NT2/D1 (cell line): ENCODE results near the gene NFE2L1.

Experiments used
- DNase-seq: peaks from one replicate; pipeline ENCODE4 v3.0.0-alpha.2; 2011; ENCODE audit warnings: low read depth, low spot score
- H3K27me3 ChIP-seq: 2 replicates; pipeline ENCODE4 v1.6.0; 2011; ENCODE audit warnings: mild to moderate bottlenecking; ENCODE audit not compliant: insufficient read length, insufficient read depth
- H3K36me3 ChIP-seq: 2 replicates; pipeline ENCODE4 v1.6.1; 2011; ENCODE audit warnings: mild to moderate bottlenecking, low read length, mixed read lengths; ENCODE audit not compliant: insufficient read depth, insufficient read length
- H3K4me1 ChIP-seq: 2 replicates; pipeline ENCODE4 v1.5.1; 2011; ENCODE audit not compliant: insufficient read depth, insufficient read length
- H3K4me3 ChIP-seq: 2 replicates; pipeline ENCODE4 v1.5.1; 2011; ENCODE audit warnings: low read depth; ENCODE audit not compliant: insufficient read length
- H3K9ac ChIP-seq: 2 replicates; pipeline ENCODE4 v1.6.0; 2011; ENCODE audit warnings: low read depth; ENCODE audit not compliant: insufficient read length
- H3K9me3 ChIP-seq: 2 replicates; pipeline ENCODE4 v1.5.1; 2011; ENCODE audit warnings: mild to moderate bottlenecking, low read length; ENCODE audit not compliant: insufficient read depth
- SUZ12 ChIP-seq: IDR thresholded peaks from 2 replicates; pipeline ENCODE4 v1.6.1; 2011; ENCODE audit not compliant: insufficient read length, insufficient read depth; ENCODE audit errors: extremely low read depth
- YY1 ChIP-seq: IDR thresholded peaks from 2 replicates; pipeline ENCODE4 v1.6.1; 2011; ENCODE audit not compliant: insufficient read length, insufficient read depth
- ZNF274 ChIP-seq: IDR thresholded peaks from 2 replicates; pipeline ENCODE4 v1.6.1; 2011; ENCODE audit warnings: mild to moderate bottlenecking, low read depth, low read length

NFE2L1 gene

DNA sequence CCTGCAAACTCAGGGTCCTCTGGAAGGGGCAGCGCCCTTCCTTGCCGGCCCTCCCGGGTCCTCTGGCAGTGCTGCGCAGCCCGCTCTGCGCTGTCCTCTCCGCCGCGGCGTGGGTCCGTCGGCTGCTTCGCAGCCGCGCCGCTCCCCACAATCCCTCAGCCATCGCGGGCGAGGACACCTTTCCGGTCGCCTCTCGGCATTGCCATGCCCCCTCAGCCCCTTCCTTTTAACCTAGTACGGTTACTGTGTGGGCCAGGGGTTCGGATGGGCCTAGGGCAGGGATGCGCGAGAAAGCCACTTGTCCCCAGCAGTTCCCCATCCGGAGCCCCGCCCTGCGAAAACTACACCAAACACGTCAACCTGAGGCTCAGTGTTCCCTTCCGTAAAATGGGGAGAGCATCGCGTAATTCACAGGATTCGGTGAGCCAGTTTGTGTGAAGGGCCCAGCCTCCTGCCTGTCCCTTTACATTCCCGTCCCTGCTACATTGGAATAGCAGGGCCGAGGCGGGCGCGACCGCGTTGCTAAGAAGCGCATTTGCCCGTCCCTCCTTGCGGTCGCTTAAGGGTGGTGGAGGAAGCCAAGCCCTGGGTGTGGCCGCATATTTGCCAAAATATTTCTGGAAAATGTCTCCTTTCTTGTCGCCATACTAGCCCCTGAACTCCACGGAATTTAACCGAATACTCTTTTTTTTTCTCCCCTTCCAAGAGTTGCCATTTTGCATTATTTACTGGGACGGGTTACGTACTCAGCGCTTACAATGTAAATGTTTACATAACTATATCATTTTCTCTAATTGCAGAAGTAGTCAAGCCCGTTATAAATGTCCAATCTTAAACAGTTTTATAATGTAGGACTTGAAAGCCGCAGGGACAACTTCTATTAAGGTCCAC lies 23.8 kb upstream of the NFE2L1 start:
- no peak for DNase-seq
- TF ChIP-seq YY1 (no peak), SUZ12 (peak; percentile 69)

DNA sequence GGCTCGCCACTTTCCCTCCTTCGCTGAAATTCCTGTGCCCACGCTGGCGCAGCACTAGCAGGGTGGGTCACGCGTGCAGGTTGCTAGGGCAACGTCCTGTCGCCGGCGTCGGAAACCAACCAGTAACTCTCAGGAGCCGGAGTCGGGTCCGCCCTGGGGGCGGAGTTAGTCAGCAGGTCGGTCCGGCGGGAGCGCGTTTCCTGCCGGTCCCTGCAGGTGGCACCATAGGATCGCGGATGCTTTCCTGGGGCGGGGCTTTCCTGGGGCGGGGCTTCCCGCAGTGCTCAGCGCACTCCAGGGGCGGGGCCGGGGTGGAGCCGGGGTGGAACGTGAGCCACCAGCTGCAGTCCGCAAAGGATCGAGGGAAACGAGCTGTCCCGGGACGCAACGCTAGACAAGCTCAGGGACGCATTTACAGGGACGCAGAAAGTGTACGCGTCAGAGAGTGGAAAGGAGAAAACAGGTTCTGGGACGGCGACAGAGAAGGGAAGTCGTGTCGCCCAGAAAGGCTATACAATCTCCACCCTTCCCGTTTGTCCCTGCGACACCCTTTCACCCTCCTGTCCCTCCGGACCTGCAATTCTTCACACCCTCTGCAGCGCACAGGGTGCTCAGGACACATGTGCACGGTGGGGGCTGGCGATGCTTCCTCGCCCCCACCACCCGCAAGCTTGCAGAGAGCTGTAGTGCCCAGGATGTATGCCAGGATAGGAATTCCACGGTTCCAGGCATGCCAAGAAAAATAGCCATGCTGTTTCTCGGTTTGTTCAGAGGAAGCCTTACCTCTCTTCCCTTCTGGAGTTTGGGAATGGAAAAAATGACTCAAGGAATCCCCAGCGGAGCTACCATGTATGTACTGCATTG lies 22.9 kb upstream of the NFE2L1 start:
- H3K27me3 ChIP-seq, result peaks cover 18% of the 10 kb centered on the region
- peaks cover 16% of the 10 kb centered on the region for H3K4me1 ChIP-seq
- H3K36me3 ChIP-seq, result no peaks in the 10 kb centered on the region
- peak; percentile 79 for DNase-seq
- peak overlapping the region; percentile 57 for H3K9ac ChIP-seq
- no peaks in the 10 kb centered on the region for H3K9me3 ChIP-seq
- H3K4me3 ChIP-seq, result peak overlapping the region; percentile 46
- TF ChIP-seq SUZ12 (peak; percentile 4), YY1 (no peak)

More for the DNA sequence above, 23.8 kb upstream of the NFE2L1 start:
- Histone ChIP-seq H3K4me1 (peaks cover 16% of the 10 kb centered on the region), H3K9ac (peak overlapping the region; percentile 83), H3K27me3 (peaks cover 18% of the 10 kb centered on the region), H3K9me3 (no peaks in the 10 kb centered on the region), H3K36me3 (no peaks in the 10 kb centered on the region), H3K4me3 (peak overlapping the region; percentile 46)

DNA sequence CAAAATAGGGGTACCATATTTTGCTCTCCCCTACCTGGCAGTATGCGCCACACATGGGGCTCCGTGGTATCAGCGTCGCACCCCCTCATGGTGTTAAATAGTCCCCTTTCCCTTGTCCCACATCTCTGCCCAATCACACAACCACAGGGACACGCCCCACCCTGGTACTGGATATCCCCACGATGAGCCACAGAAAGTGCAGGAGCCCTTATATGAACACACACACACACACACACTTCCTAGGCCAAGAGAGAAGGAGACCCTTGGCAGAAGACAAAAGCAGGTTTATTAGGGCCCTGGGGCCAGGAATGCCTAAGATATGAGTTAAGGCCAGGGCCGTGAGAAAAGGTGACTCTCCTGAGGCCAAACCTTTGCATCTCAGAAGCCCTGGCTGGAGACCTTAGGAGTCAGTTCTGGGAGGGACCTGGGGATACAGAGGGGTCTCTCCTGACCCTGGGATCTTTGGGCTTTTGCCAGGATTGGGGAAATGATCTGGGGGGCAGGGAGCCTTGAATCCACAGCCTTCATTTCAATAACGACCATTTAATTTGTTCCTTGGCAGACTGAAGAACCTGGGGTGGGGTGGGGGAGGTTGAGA lies 22.2 kb upstream of the NFE2L1 start:
- TF ChIP-seq SUZ12, result no peak
- TF ChIP-seq YY1, result no peak
- Histone ChIP-seq H3K36me3 (no peaks in the 10 kb centered on the region), H3K4me1 (peaks cover 16% of the 10 kb centered on the region), H3K9me3 (no peaks in the 10 kb centered on the region), H3K4me3 (peak overlapping the region; percentile 42), H3K27me3 (peaks cover 18% of the 10 kb centered on the region), H3K9ac (peak overlapping the region; percentile 57)
- no peak for DNase-seq

DNA sequence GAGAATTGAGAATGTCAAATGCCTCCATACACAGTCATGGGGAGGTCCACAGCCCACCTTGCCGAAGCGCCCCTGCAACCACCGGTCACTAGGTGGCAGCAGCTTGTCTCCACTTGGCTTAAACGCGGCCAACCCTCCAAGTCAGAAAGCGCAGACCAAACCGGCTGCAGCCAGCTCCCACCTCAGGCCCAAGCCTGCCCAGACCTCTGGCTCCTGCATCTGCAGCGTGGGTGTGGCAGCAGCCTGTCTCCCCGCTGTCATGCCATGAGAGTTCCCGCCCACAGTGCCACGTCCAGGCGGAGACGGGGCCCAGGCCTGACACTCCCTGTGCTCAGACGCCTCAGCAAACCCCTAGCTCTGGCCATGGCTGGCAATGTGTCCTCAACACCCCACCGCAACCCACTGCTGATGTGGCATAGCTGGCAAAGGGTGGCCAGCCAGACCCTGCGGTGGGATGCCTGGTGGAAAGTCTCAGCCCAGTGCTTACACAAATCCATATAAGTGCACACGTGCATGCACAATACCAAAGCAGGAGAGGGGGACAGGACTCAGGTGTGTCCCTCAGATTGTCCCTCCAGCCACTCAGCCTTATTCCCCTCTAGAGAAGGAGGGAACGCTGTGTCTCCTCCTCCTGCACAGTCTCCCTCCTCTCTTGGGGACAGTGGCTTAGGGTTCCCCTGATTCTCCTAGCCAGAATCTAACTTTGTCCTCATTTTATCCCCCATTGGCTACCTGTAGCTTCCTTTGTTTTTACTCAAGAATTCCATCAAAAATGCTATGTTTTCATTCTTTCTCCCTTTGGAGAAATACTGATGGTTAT lies 21.4 kb upstream of the NFE2L1 start:
- Histone ChIP-seq H3K9ac (peak overlapping the region; percentile 54), H3K4me1 (peaks cover 16% of the 10 kb centered on the region), H3K9me3 (no peaks in the 10 kb centered on the region), H3K4me3 (no peak overlapping the region), H3K36me3 (no peaks in the 10 kb centered on the region), H3K27me3 (peaks cover 18% of the 10 kb centered on the region)
- peak; percentile 77 for DNase-seq
- TF ChIP-seq ZNF274 (no peak), YY1 (no peak), SUZ12 (no peak)

DNA sequence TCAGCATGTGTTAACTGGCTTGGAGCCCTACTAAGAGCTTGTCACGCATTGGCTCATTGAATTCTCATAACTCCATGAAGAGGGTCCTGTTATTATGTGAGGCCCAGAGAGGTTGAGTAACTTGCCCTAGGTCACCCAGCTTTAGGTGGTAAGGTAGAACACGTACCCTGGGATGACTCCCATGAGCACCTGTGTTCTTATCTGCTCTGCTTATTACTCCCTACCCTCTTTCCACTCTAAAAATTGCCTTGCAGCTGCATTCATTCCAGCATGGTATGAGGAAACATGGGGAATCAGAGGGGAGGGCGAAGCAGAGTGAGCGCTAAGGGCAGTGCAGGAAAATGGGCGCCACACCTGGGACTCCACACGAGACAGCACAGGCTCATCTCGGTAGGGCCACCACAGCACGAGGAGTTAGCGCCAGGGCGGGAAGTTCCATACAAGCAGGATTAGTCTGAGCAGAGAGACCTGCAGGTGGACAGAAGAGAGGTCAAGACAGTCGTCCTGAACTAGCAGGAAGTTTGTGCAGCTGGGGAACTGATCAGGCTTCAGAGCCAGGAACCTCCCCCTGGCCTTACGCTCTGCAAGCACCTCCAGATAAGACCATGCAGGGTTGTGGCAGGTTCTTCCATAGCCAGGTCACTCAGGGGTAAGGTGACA lies 20.7 kb upstream of the NFE2L1 start:
- DNase-seq, result no peak
- Histone ChIP-seq H3K27me3 (peaks cover 18% of the 10 kb centered on the region), H3K9ac (no peak overlapping the region), H3K36me3 (no peaks in the 10 kb centered on the region), H3K4me1 (peaks cover 16% of the 10 kb centered on the region), H3K4me3 (no peak overlapping the region), H3K9me3 (no peaks in the 10 kb centered on the region)
- TF ChIP-seq YY1, result no peak
- no peak for TF ChIP-seq ZNF274
- TF ChIP-seq SUZ12, result no peak

DNA sequence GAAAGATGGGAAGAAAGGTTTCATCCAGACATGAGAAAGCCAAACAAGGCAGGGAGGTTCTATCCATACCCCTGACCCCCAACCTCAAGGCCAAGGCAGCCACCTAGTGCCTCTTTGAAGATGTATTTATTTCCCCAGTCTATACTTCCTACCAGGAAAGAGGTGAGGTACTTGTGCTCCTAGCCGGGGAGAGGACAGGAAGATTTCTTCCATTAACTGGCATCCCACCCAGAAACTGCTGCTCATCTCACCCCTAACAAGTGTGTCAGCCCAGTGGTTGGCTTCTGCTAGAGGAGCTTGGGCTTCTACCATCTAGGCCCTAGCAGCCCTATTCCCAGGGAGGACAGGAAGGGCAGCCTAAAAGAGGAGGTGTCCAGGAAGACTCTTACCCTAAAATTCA lies 19.4 kb upstream of the NFE2L1 start:
- Histone ChIP-seq H3K9ac (no peak overlapping the region), H3K4me1 (peaks cover 19% of the 10 kb centered on the region), H3K4me3 (no peak overlapping the region), H3K36me3 (no peaks in the 10 kb centered on the region), H3K27me3 (peaks cover 15% of the 10 kb centered on the region), H3K9me3 (no peaks in the 10 kb centered on the region)
- DNase-seq, result no peak
- TF ChIP-seq YY1 (no peak), ZNF274 (no peak), SUZ12 (no peak)
